GM12878 (cell line): ENCODE data around the gene SHB. TPM values are rescaled to one million over a fixed set of nuclear protein-coding genes. Genes with fewer than 3 reads are reported as not detected.
A peak's percentile ranks its signal among the peaks of the same experiment; 100 is the strongest.

Source experiments
- ATAC-seq: fragments of 200-7000 bp; cut with Tn5 transposase; 3 replicates; pipeline ENCODE4 v1.9.1; 2020; ENCODE audit warnings: mild to moderate bottlenecking, moderate library complexity
- BruUV-seq: library from RNA; stranded (reverse); fragments of 400-500 nt; replicated peaks from 2 replicates; lab custom pipeline; 2021; lab: Mats Ljungman, UMichigan
- CTCF ChIA-PET: fragments of 300-600 bp; sonication (Branson Sonifier 250); formaldehyde crosslinking; extraction: SDS; loops from one replicate; lab custom pipeline; 2021; ENCODE audit warnings: inconsistent platforms; lab: Yijun Ruan, JAX
- POLR2A ChIA-PET: fragments of 350-600 bp; formaldehyde crosslinking; extraction: SDS; loops from one replicate; lab custom pipeline; 2021; ENCODE audit warnings: inconsistent platforms; lab: Charles Lee
- RAD21 ChIA-PET: fragments of 300-600 bp; sonication (Branson Sonifier 250); formaldehyde crosslinking; loops from one replicate; lab custom pipeline; 2023; ENCODE audit warnings: antibody characterized with exemption; ENCODE audit not compliant: unreplicated experiment; lab: Charles Lee
- SMC1A ChIA-PET: fragments of 300-600 bp; sonication (Branson Sonifier 250); formaldehyde crosslinking; loops from one replicate; lab custom pipeline; 2023; ENCODE audit not compliant: unreplicated experiment, uncharacterized antibody; lab: Charles Lee
- DNase-seq: peaks from one replicate; pipeline ENCODE4 v3.0.0-alpha.2; 2011; ENCODE audit warnings: low read depth, low spot score
- FAIRE-seq: peaks from 3 replicates; lab custom pipeline; 2011; peaks lifted over from hg19 to GRCh38; lab: Jason Lieb, UNC
- H2AFZ ChIP-seq: 2 replicates; pipeline ENCODE4 v1.6.0; 2011; ENCODE audit warnings: low read depth, low read length, control low read depth; ENCODE audit not compliant: control insufficient read depth
- H3K27ac ChIP-seq: 2 replicates; pipeline ENCODE4 v1.5.1; 2011; ENCODE audit warnings: control low read depth; ENCODE audit not compliant: control insufficient read depth, insufficient read depth
- H3K27me3 ChIP-seq, 2 experiments: replicated peaks in 1 of 2; 2 replicates each; pipeline versions ENCODE4 v1.6.0 to v1.6.1; 2011; ENCODE audit warnings: low read length in 1 of 2; ENCODE audit not compliant: control insufficient read depth in 2 of 2, insufficient read depth in 2 of 2
- H3K36me3 ChIP-seq, 2 experiments: 2 replicates each; pipeline ENCODE4 v1.5.1; 2011; ENCODE audit warnings: low read length in 1 of 2; ENCODE audit not compliant: control insufficient read depth in 2 of 2, insufficient read depth in 2 of 2
- H3K4me1 ChIP-seq: 2 replicates; pipeline ENCODE4 v1.6.1; 2011; ENCODE audit warnings: mild to moderate bottlenecking, low read length, moderate library complexity, mixed read lengths; ENCODE audit not compliant: control insufficient read depth, insufficient read depth
- H3K4me2 ChIP-seq: 2 replicates; pipeline ENCODE4 v1.6.0; 2011; ENCODE audit warnings: control low read depth; ENCODE audit not compliant: control insufficient read depth, insufficient read depth
- H3K4me3 ChIP-seq: fragments of 200-600 bp; sonication (generic); 2 replicates; pipeline ENCODE4 v1.5.1; 2016
- H3K79me2 ChIP-seq: 2 replicates; pipeline ENCODE4 v1.6.0; 2011; ENCODE audit warnings: low read length; ENCODE audit not compliant: control insufficient read depth, insufficient read depth
- H3K9ac ChIP-seq: 2 replicates; pipeline ENCODE4 v1.8.0; 2011; ENCODE audit warnings: low read length, control low read depth, mixed read lengths; ENCODE audit not compliant: control insufficient read depth, insufficient read depth
- H3K9me3 ChIP-seq: replicated peaks from 3 replicates; pipeline ENCODE4 v1.5.1; 2011; ENCODE audit warnings: mild to moderate bottlenecking, low read length; ENCODE audit not compliant: control insufficient read depth, insufficient read depth
- H4K20me1 ChIP-seq: 2 replicates; pipeline ENCODE4 v1.6.0; 2011; ENCODE audit not compliant: control insufficient read depth, insufficient read depth
- CHD2 ChIP-seq: IDR thresholded peaks from 2 replicates; pipeline ENCODE4 v1.6.1; 2011; ENCODE audit warnings: low read depth, low read length, improper control_type of control experiment, borderline replicate concordance
- EZH2 ChIP-seq: IDR thresholded peaks from 2 replicates; pipeline ENCODE4 v1.6.1; 2012; ENCODE audit warnings: low read depth, mild to moderate bottlenecking, control low read depth, inconsistent platforms, low read length, borderline replicate concordance; ENCODE audit not compliant: control insufficient read depth
- RUNX3 ChIP-seq: IDR thresholded peaks from 2 replicates; pipeline ENCODE4 v1.6.1; 2012; ENCODE audit warnings: low read length, inconsistent platforms
- SRF ChIP-seq, 2 experiments: IDR thresholded peaks; 2 replicates each; pipeline ENCODE4 v1.6.1; 2011; ENCODE audit warnings: low read depth in 2 of 2, low read length in 2 of 2, mild to moderate bottlenecking in 1 of 2, moderate library complexity in 1 of 2
- WGBS: methylation state at CpG from one replicate; pipeline ENCODE4 v1.1.6; 2016; ENCODE audit warnings: low lambda C conversion rate; ENCODE audit not compliant: insufficient replicate concordance, insufficient coverage; ENCODE audit errors: missing lambda C conversion rate; 5-methylcytosine and 5-hydroxymethylcytosine counted together
- in situ Hi-C: fragments of 300-500 bp; cut with MboI; formaldehyde crosslinking; loops from 9 replicates; pipeline ENCODE4 v1.14.3; 2018; ENCODE audit warnings: mixed read lengths
- intact Hi-C: fragments of 100-400 bp; cut with micrococcal nuclease; formaldehyde crosslinking; loops from one replicate; pipeline ENCODE4 v1.14.2; 2022; ENCODE audit not compliant: unreplicated experiment
- polyA plus RNA-seq, 11 experiments: library from polyadenylated mRNA; depleted of rRNA in 4 of 11; unstranded in 6 of 11; stranded (reverse) in 5 of 11; fragments of >200 nt; fragmentation: Nextera tagmentation in 4 of 11; fragmentation: Illumina TruSeq in 1 of 11; extraction: Ambion mirVana in 4 of 11; extraction: Trizol in 1 of 11; gene quantifications; 1 replicate in 1 of 11; 2 replicates in 10 of 11; pipeline versions ENCODE4 v1.2.1 to v1.2.3, GENCODE V29; 2011 to 2016; ENCODE audit warnings: inconsistent platforms in 2 of 11, missing spikeins in 2 of 11, low read depth in 1 of 11
- total RNA-seq, 4 experiments: library from RNA; depleted of rRNA in 3 of 4; stranded (reverse); fragments of >200 nt in 3 of 4; fragmentation: Illumina TruSeq in 1 of 4; extraction: Trizol in 1 of 4; gene quantifications; 2 replicates each; pipeline versions ENCODE4 v1.2.1 to v1.2.3, GENCODE V29; 2013 to 2021

SHB gene
- total and polyA plus RNA-seq, 10 of the 15 experiments (the other 5 are each of a cell fraction or from before 2014, with no cell fraction given): 0.29 to 6.2 (median 1.3) TPM

DNA sequence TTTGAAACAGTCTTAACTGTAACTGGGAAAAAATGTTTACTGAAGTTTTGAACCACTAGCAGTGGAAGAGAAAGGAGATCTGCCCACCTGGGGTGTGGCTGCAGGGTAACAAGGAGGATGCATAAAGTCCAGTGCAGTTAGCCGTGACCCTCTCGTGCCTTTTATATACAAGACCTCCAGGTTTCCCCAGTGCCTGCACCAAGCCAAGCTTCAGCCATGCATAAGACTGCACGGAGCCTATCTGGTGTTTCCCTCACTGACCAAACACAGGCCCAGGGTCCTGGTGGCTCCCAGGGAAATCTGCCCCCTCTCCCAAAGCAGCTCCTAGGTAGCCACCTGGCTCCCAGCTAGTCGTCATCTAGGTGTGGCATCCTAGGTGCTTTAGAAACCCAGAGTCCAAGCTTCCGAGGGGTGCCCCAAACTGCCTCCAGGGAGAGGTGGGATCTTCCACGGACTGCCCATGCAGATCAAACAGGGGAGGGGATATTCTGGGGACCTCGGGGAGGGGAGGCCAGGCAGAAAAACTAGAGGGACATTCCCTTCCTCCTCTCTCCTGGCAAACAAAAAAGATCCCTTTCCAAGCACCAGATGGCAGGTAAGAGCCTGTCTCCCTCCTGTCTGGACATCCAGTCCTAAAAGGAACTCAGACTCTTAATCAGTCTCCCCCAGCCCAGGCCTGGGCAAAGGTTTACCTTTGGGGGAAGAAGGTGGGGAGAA lies 2.7 kb downstream of the SHB start:
- peak overlapping the region; percentile 15 for H3K4me2 ChIP-seq
- H3K4me3 ChIP-seq: no peak overlapping the region; the same call in 1 of the 2 replicates
- DNase-seq (no peak), FAIRE-seq (no peak), ATAC-seq (no peak)
- CTCF ChIA-PET: interaction anchor here (0.9 to 3.9 kb wide), 10 partner anchors 13 to 198 kb away, joined by 3 to 21 read pairs (median 4); no protein-coding TSS in a partner anchor
- H3K79me2 ChIP-seq: no peaks in the 10 kb centered on the region
- H3K36me3 ChIP-seq: no peaks in the 10 kb centered on the region
- intact Hi-C loops: loop anchor here (5.0 to 10.0 kb wide), 3 partner anchors 51 to 602 kb away; partner anchors contain the start of gene ZBTB5
- no peaks in the 10 kb centered on the region for H4K20me1 ChIP-seq
- peaks cover 0 to 9% of the 10 kb centered on the region in 2 experiments; a peak in 3 of 4 replicates for H3K27me3 ChIP-seq
- POLR2A ChIA-PET: interaction anchor here (1.6 kb wide), 1 partner anchor 72 kb away, joined by 5 read pairs; no protein-coding TSS in a partner anchor
- peaks cover 43% of the 10 kb centered on the region for H3K4me1 ChIP-seq
- WGBS: 67% methylated on average over 7 of the region's 7 CpGs
- RAD21 ChIA-PET: interaction anchor here (0.6 to 2.1 kb wide), 12 partner anchors 14 to 335 kb away, joined by 3 to 7 read pairs (median 4); no protein-coding TSS in a partner anchor
- H3K9ac ChIP-seq: no peak overlapping the region
- no TSS peak for BruUV-seq
- no peak overlapping the region for H3K27ac ChIP-seq
- no peaks in the 10 kb centered on the region for H3K9me3 ChIP-seq
- in situ Hi-C loops: no loop called here
- H2AFZ ChIP-seq: no peak overlapping the region
- SMC1A ChIA-PET: interaction anchor here (0.7 to 2.1 kb wide), 11 partner anchors 14 to 152 kb away, joined by 3 to 10 read pairs (median 4); no protein-coding TSS in a partner anchor
- no peak for TF ChIP-seq SRF (IDR thresholded peaks at IDR 0.05; ENCODE audit: low read depth in 2 of 2, low read length in 2 of 2)
- TF ChIP-seq RUNX3: no peak
- no peak for TF ChIP-seq EZH2
- TF ChIP-seq CHD2: no peak
